Spleen (tissue), 7 donors: Measurements from ENCODE around the gene CPNE9.

Experiments
- CTCF ChIP-seq, 11 experiments: fragments of 200-600 bp in 7 of 11; fragments of 450-650 bp in 4 of 11; sonication (generic) in 4 of 11; IDR thresholded peaks in 8 of 11; conservative IDR thresholded peaks in 3 of 11; 1 replicate in 7 of 11; 2 replicates in 4 of 11; pipeline versions ENCODE4 v1.4.0 to v1.8.0; 2016 to 2021; ENCODE audit warnings: antibody characterized with exemption in 11 of 11, inconsistent platforms in 4 of 11, mild to moderate bottlenecking in 1 of 11
- POLR2A ChIP-seq, 3 donors: fragments of 450-650 bp; IDR thresholded peaks; one replicate each; pipeline ENCODE4 v1.5.1; 2017; ENCODE audit warnings: antibody characterized with exemption in 3 of 3, mild to moderate bottlenecking in 1 of 3
- donor health status: DM: no; HTN: no; CAD: no; lungs with moderate emphysema.
- donor health status: DM: no; HTN: no; CAD: no.
- donor health status: DM: no; HTN: no; CAD: no.

GRCh38 chr3:9685216-9686049, 18.2 kb upstream of the CPNE9 start:
- TF ChIP-seq CTCF (IDR thresholded peaks at IDR 0.05 in 8 of 11, conservative IDR thresholded peaks at IDR 0.05 in 3 of 11), result no peak
- TF ChIP-seq POLR2A (IDR thresholded peaks at IDR 0.05), result no peak
